Mammary epithelial cell (primary cell): ENCODE measurements around the gene RPA1.

Source experiments
- EZH2 ChIP-seq: IDR thresholded peaks from 2 replicates; pipeline ENCODE4 v1.6.1; 2012; ENCODE audit warnings: low read length, inconsistent platforms, borderline replicate concordance
- TF ChIP-seq, protein P1 (sequence below), 2 donors: IDR thresholded peaks in 1 of 2; conservative IDR thresholded peaks in 1 of 2; 2 replicates each; pipeline ENCODE4 v1.5.1; 2011 to 2012; ENCODE audit warnings: inconsistent platforms in 2 of 2, low read length in 2 of 2, mild to moderate bottlenecking in 2 of 2, control low read depth in 1 of 2, low read depth in 1 of 2; ENCODE audit not compliant: insufficient read depth in 1 of 2; ENCODE audit errors: extremely low read depth in 1 of 2

DNA sequence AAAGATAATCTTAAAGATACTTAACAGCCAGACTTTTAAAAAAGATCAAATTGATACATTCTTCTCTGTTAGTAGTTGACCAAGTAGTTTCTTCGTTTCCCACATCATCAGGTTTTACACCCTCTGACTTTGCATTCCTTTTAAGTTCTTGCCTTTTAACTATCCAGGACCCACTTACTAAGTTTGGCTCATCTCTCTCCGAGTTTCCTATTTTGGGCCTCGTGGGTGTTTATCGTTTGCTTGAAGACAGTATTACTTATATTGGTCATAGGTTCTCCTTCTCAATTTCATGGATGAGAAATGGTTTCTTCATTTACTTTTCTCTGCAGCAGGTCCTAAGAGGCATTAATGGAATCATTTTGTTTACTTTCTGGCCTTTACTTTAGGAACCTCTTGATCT, 43.2 kb downstream of the RPA1 start:
- TF ChIP-seq, protein P1, sequence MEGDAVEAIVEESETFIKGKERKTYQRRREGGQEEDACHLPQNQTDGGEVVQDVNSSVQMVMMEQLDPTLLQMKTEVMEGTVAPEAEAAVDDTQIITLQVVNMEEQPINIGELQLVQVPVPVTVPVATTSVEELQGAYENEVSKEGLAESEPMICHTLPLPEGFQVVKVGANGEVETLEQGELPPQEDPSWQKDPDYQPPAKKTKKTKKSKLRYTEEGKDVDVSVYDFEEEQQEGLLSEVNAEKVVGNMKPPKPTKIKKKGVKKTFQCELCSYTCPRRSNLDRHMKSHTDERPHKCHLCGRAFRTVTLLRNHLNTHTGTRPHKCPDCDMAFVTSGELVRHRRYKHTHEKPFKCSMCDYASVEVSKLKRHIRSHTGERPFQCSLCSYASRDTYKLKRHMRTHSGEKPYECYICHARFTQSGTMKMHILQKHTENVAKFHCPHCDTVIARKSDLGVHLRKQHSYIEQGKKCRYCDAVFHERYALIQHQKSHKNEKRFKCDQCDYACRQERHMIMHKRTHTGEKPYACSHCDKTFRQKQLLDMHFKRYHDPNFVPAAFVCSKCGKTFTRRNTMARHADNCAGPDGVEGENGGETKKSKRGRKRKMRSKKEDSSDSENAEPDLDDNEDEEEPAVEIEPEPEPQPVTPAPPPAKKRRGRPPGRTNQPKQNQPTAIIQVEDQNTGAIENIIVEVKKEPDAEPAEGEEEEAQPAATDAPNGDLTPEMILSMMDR (conservative IDR thresholded peaks at IDR 0.05 in 1 of 2, IDR thresholded peaks at IDR 0.05 in 1 of 2; ENCODE audit: extremely low read depth in 1 of 2, insufficient read depth in 1 of 2, low read depth in 1 of 2, low read length in 2 of 2), result no peak
- no peak for TF ChIP-seq EZH2
